ENCODE results near the gene MBNL1.

MBNL1 gene

DNA sequence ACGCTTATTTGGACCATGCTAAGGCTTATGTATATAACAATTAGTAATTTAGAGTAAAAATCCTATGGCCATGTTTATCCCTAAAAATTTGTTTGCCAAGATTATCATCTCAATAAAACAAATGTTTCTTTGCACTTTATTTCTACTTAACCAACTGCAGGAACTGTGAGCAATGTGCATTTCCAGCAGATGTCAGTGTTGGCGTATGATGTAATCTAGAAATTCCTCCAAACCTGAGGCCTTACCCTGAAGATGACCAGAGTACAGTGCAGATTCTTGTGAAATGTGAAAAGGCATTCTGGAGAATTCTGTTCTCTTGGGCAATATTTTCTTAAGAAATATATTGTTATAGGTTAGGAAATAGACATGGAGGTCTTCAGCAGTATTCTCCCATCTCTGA lies 205.9 kb downstream of the MBNL1 start:
- TF ChIP-seq, protein P1, sequence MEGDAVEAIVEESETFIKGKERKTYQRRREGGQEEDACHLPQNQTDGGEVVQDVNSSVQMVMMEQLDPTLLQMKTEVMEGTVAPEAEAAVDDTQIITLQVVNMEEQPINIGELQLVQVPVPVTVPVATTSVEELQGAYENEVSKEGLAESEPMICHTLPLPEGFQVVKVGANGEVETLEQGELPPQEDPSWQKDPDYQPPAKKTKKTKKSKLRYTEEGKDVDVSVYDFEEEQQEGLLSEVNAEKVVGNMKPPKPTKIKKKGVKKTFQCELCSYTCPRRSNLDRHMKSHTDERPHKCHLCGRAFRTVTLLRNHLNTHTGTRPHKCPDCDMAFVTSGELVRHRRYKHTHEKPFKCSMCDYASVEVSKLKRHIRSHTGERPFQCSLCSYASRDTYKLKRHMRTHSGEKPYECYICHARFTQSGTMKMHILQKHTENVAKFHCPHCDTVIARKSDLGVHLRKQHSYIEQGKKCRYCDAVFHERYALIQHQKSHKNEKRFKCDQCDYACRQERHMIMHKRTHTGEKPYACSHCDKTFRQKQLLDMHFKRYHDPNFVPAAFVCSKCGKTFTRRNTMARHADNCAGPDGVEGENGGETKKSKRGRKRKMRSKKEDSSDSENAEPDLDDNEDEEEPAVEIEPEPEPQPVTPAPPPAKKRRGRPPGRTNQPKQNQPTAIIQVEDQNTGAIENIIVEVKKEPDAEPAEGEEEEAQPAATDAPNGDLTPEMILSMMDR (IDR thresholded peaks at IDR 0.05; ENCODE audit: low read depth, low read length, poor library complexity, severe bottlenecking), result peak; percentile 69
- no peak for TF ChIP-seq EZH2phosphoT487 (IDR thresholded peaks at IDR 0.05; ENCODE audit: borderline replicate concordance, low read length)
- no peaks in the 10 kb centered on the region for H3K27me3 ChIP-seq (ENCODE audit: control insufficient read depth, low read length)
- no peaks in the 10 kb centered on the region for H3K9me2 ChIP-seq (replicated peaks; ENCODE audit: control insufficient read depth, low read length)
- no peaks in the 10 kb centered on the region for H3K79me2 ChIP-seq (ENCODE audit: control insufficient read depth, low read length)
- H3K4me2 ChIP-seq (ENCODE audit: low read length), result no peak overlapping the region
- H3K4me3 ChIP-seq (ENCODE audit: low read length), result no peak overlapping the region
- no peak overlapping the region for H3K27ac ChIP-seq (ENCODE audit: low read depth, low read length)
- H3K4me1 ChIP-seq (ENCODE audit: control insufficient read depth, low read length), result peaks cover 15% of the 10 kb centered on the region
- H3K36me3 ChIP-seq (ENCODE audit: control insufficient read depth, low read length), result no peaks in the 10 kb centered on the region
- no peaks in the 10 kb centered on the region for H3K9me3 ChIP-seq (ENCODE audit: control insufficient read depth, insufficient read depth, low read length)
- no peaks in the 10 kb centered on the region for H4K20me1 ChIP-seq (ENCODE audit: control insufficient read depth, insufficient read depth, low read depth, low read length)
- H3F3A ChIP-seq (ENCODE audit: control insufficient read depth, insufficient read depth), result peaks cover 17% of the 10 kb centered on the region

DNA sequence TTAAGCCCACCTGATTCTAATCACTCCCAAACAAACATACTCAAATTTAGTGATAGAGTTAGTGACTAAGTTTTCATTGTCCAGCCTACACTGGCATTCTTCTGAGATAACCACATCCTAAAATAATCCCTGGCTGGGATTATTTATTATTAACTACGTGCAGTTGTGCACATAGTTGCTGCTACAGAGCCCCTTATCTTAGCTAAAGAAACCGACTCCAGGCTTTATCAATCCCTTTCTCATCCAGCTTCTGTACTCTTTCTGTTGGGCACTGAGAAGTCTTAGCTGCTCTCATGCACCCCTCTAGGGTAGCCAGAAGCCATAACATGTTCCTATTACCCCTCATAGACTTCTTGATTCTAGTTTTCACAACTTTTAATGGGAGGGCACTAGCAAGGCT lies 208.7 kb downstream of the MBNL1 start:
- no peaks in the 10 kb centered on the region for H4K20me1 ChIP-seq (ENCODE audit: control insufficient read depth, insufficient read depth, low read depth, low read length)
- no peaks in the 10 kb centered on the region for H3K36me3 ChIP-seq (ENCODE audit: control insufficient read depth, low read length)
- H3K79me2 ChIP-seq (ENCODE audit: control insufficient read depth, low read length), result no peaks in the 10 kb centered on the region
- H3F3A ChIP-seq (ENCODE audit: control insufficient read depth, insufficient read depth), result no peaks in the 10 kb centered on the region; the same call in 1 of the 2 replicates
- H3K27ac ChIP-seq (ENCODE audit: low read depth, low read length), result no peak overlapping the region
- H3K27me3 ChIP-seq (ENCODE audit: control insufficient read depth, low read length), result no peaks in the 10 kb centered on the region
- TF ChIP-seq, protein P1 (IDR thresholded peaks at IDR 0.05; ENCODE audit: low read depth, low read length, poor library complexity, severe bottlenecking), result no peak
- no peak for TF ChIP-seq EZH2phosphoT487 (IDR thresholded peaks at IDR 0.05; ENCODE audit: borderline replicate concordance, low read length)
- no peak overlapping the region for H3K4me2 ChIP-seq (ENCODE audit: low read length)
- no peak overlapping the region for H3K4me3 ChIP-seq (ENCODE audit: low read length)
- no peaks in the 10 kb centered on the region for H3K9me3 ChIP-seq (ENCODE audit: control insufficient read depth, insufficient read depth, low read length)
- peaks cover 26% of the 10 kb centered on the region for H3K4me1 ChIP-seq (ENCODE audit: control insufficient read depth, low read length)
- H3K9me2 ChIP-seq (replicated peaks; ENCODE audit: control insufficient read depth, low read length), result no peaks in the 10 kb centered on the region

DNA sequence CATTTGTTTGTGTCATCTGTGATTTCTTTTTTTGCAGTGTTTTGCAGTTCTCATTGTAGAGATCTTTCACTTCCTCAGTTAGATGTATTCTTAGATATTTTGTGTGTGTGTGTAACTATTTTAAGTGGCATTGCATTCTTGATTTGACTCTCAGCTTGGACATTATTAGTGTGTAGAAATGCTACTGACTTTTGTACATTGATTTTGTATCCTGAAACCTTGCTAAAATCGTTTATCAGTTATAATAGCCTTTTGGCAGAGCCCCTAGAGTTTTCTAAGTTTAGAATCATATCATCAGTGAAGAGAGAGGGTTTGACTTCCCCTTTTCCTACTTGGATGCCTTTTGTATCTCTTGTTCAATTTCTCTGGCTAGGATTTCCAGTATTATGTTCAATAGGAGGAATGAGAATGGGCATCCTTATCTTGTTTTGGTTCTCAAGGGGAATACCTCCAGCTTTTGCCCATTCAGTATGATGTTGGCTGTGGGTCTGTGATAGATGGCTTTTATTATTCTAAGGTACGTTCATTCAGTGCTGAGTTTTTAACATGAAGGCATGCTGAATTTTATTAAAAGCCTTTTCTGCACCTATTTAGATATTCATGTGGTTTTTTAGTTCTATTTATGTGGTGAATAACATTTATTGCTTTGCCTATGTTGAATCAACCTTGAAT lies 211.7 kb downstream of the MBNL1 start:
- Histone ChIP-seq H3K4me3 (ENCODE audit: low read length) (peak overlapping the region; percentile 33), H3K4me2 (ENCODE audit: low read length) (peak overlapping the region; percentile 53), H3F3A (ENCODE audit: control insufficient read depth, insufficient read depth) (no peaks in the 10 kb centered on the region), H3K9me3 (ENCODE audit: control insufficient read depth, insufficient read depth, low read length) (no peaks in the 10 kb centered on the region), H4K20me1 (ENCODE audit: control insufficient read depth, insufficient read depth, low read depth, low read length) (no peaks in the 10 kb centered on the region), H3K9me2 (replicated peaks; ENCODE audit: control insufficient read depth, low read length) (no peaks in the 10 kb centered on the region), H3K36me3 (ENCODE audit: control insufficient read depth, low read length) (no peaks in the 10 kb centered on the region), H3K79me2 (ENCODE audit: control insufficient read depth, low read length) (no peaks in the 10 kb centered on the region), H3K27ac (ENCODE audit: low read depth, low read length) (peak overlapping the region; percentile 29), H3K4me1 (ENCODE audit: control insufficient read depth, low read length) (peaks cover 25% of the 10 kb centered on the region), H3K27me3 (ENCODE audit: control insufficient read depth, low read length) (no peaks in the 10 kb centered on the region)
- no peak for TF ChIP-seq EZH2phosphoT487 (IDR thresholded peaks at IDR 0.05; ENCODE audit: borderline replicate concordance, low read length)
- TF ChIP-seq, protein P1 (IDR thresholded peaks at IDR 0.05; ENCODE audit: low read depth, low read length, poor library complexity, severe bottlenecking), result no peak
